HCT116 (cell line): ENCODE measurements around the gene CCDC90B. TPM values are rescaled to one million over a fixed set of nuclear protein-coding genes. Genes with fewer than 3 reads are reported as not detected.

Source experiments
- ATAC-seq: fragments of 200-7000 bp; cut with Tn5 transposase; 2 replicates; pipeline ENCODE4 v1.9.1; 2020; ENCODE audit warnings: mild to moderate bottlenecking, moderate library complexity
- BruUV-seq: library from RNA; stranded (reverse); fragments of 400-500 nt; replicated peaks from 2 replicates; lab custom pipeline; 2021; lab: Mats Ljungman, UMichigan
- CTCF ChIA-PET: fragments of 300-600 bp; sonication (Branson Sonifier 250); formaldehyde crosslinking; loops from one replicate; lab custom pipeline; 2021; ENCODE audit warnings: antibody characterized with exemption; lab: Charles Lee
- POLR2A ChIA-PET: fragments of 300-600, 350-600 bp; sonication (Branson Sonifier 250); formaldehyde crosslinking; loops from one replicate; lab custom pipeline; 2021; ENCODE audit warnings: antibody characterized with exemption; lab: Charles Lee
- RAD21 ChIA-PET, 2 experiments: fragments of 300-600 bp; sonication (Branson Sonifier 250); formaldehyde crosslinking; loops; one replicate each; lab custom pipeline; 2023; ENCODE audit warnings: low total read pairs in 2 of 2; ENCODE audit not compliant: uncharacterized antibody in 2 of 2, unreplicated experiment in 2 of 2, low non-redundant PET in 1 of 2; lab: Charles Lee
- DNase-seq: peaks from one replicate; pipeline ENCODE4 v3.0.0-alpha.2; 2010; ENCODE audit warnings: low read depth, low spot score
- H2AFZ ChIP-seq: fragments of 200-600 bp; shearing (Covaris generic), sonication (generic); 2 replicates; pipeline ENCODE4 v1.6.1; 2017; ENCODE audit warnings: low read depth, mixed run types, mixed read lengths, antibody characterized with exemption, low read length; ENCODE audit not compliant: poor library complexity, severe bottlenecking
- H3K27ac ChIP-seq: 2 replicates; pipeline ENCODE4 v1.5.1; 2012; ENCODE audit warnings: low read depth, low read length
- H3K27me3 ChIP-seq: fragments of 200-600 bp; sonication (generic); 2 replicates; pipeline ENCODE4 v1.6.1; 2016; ENCODE audit warnings: mixed run types, low read length, mixed read lengths; ENCODE audit not compliant: insufficient read depth
- H3K36me3 ChIP-seq, 2 experiments: fragments of 200-500 bp in 1 of 2; fragments of 200-600 bp in 1 of 2; sonication (Bioruptor generic) in 1 of 2; sonication (generic) in 1 of 2; 2 replicates each; pipeline versions ENCODE4 v1.5.1 to v1.6.1; 2014 to 2016; ENCODE audit warnings: low read length in 2 of 2, inconsistent platforms in 1 of 2, mixed read lengths in 1 of 2, mixed run types in 1 of 2; ENCODE audit not compliant: insufficient read depth in 2 of 2, control insufficient read depth in 1 of 2
- H3K4me1 ChIP-seq, 2 experiments: fragments of 200-600 bp in 1 of 2; sonication (generic) in 1 of 2; 2 replicates each; pipeline versions ENCODE4 v1.5.1 to v1.6.1; 2012 to 2017; ENCODE audit warnings: low read length in 2 of 2, inconsistent platforms in 1 of 2, mild to moderate bottlenecking in 1 of 2, mixed read lengths in 1 of 2, mixed run types in 1 of 2, moderate library complexity in 1 of 2; ENCODE audit not compliant: insufficient read depth in 2 of 2, control insufficient read depth in 1 of 2
- H3K4me2 ChIP-seq: fragments of 200-600 bp; sonication (generic); 2 replicates; pipeline ENCODE4 v1.6.1; 2017; ENCODE audit warnings: mixed run types, low read length, mixed read lengths
- H3K4me3 ChIP-seq, 2 experiments: fragments of 200-600 bp in 1 of 2; sonication (generic) in 1 of 2; replicated peaks in 1 of 2; 2 replicates each; pipeline ENCODE4 v1.5.1; 2011 to 2016; ENCODE audit warnings: low read length in 2 of 2, control low read depth in 1 of 2, low read depth in 1 of 2, mild to moderate bottlenecking in 1 of 2, mixed read lengths in 1 of 2, mixed run types in 1 of 2
- H3K79me2 ChIP-seq: fragments of 200-600 bp; sonication (generic); 2 replicates; pipeline ENCODE4 v1.6.1; 2017; ENCODE audit warnings: mild to moderate bottlenecking, mixed run types, low read length, moderate library complexity, mixed read lengths; ENCODE audit not compliant: insufficient read depth
- H3K9ac ChIP-seq: fragments of 200-600 bp; sonication (generic); 2 replicates; pipeline ENCODE4 v1.6.1; 2016; ENCODE audit warnings: low read length, mixed read lengths
- H3K9me2 ChIP-seq: fragments of 200-600 bp; sonication (generic), shearing (Covaris generic); 2 replicates; pipeline ENCODE4 v1.6.1; 2017; ENCODE audit warnings: mixed run types, mild to moderate bottlenecking, moderate library complexity; ENCODE audit not compliant: insufficient read depth
- H3K9me3 ChIP-seq, 2 experiments: fragments of 200-500 bp in 1 of 2; fragments of 200-600 bp in 1 of 2; sonication (Bioruptor generic) in 1 of 2; sonication (generic) in 1 of 2; 2 replicates each; pipeline ENCODE4 v1.6.1; 2014 to 2017; ENCODE audit warnings: low read length in 2 of 2, mixed read lengths in 2 of 2, inconsistent platforms in 1 of 2, low read depth in 1 of 2, mild to moderate bottlenecking in 1 of 2, mixed run types in 1 of 2, moderate library complexity in 1 of 2; ENCODE audit not compliant: control insufficient read depth in 1 of 2, insufficient read depth in 1 of 2
- H4K20me1 ChIP-seq: fragments of 200-600 bp; sonication (generic), shearing (Covaris generic); 2 replicates; pipeline ENCODE4 v1.6.1; 2017; ENCODE audit warnings: mixed run types, mild to moderate bottlenecking, moderate library complexity; ENCODE audit not compliant: insufficient read depth
- ATF3 ChIP-seq: IDR thresholded peaks from 2 replicates; pipeline ENCODE4 v1.6.1; 2012
- CBX3 ChIP-seq: IDR thresholded peaks from 2 replicates; pipeline ENCODE4 v1.6.1; 2012; ENCODE audit warnings: low read depth
- CEBPB ChIP-seq: IDR thresholded peaks from 2 replicates; pipeline ENCODE4 v1.6.1; 2012; ENCODE audit warnings: low read depth
- EZH2 ChIP-seq: fragments of 200-600 bp; sonication (generic); IDR thresholded peaks from 2 replicates; pipeline ENCODE4 v1.6.1; 2017; ENCODE audit warnings: antibody characterized with exemption, mixed run types
- EZH2phosphoT487 ChIP-seq: fragments of 200-600 bp; IDR thresholded peaks from 2 replicates; pipeline ENCODE4 v1.6.1; 2018; ENCODE audit warnings: antibody characterized with exemption, borderline replicate concordance
- FOSL1 ChIP-seq: IDR thresholded peaks from 2 replicates; pipeline ENCODE4 v1.6.1; 2012; ENCODE audit warnings: low read depth
- SIN3A ChIP-seq: IDR thresholded peaks from 2 replicates; pipeline ENCODE4 v1.6.1; 2012; ENCODE audit warnings: low read depth
- YY1 ChIP-seq: IDR thresholded peaks from 2 replicates; pipeline ENCODE4 v1.6.1; 2011; ENCODE audit warnings: low read length, low read depth, moderate library complexity, mild to moderate bottlenecking; ENCODE audit not compliant: insufficient replicate concordance; ENCODE audit errors: extremely low read depth
- intact Hi-C: fragments of 100-400 bp; cut with micrococcal nuclease; formaldehyde crosslinking; loops from 2 replicates; pipeline ENCODE4 v1.10.0; 2022
- total RNA-seq: library from RNA; stranded (reverse); gene quantifications from one replicate; pipeline ENCODE4 v1.2.1, GENCODE V29; 2021; ENCODE audit not compliant: unreplicated experiment
- TF ChIP-seq, protein P1 (sequence below): IDR thresholded peaks from 2 replicates; pipeline ENCODE4 v1.6.1; 2012; ENCODE audit warnings: low read depth

Gene CCDC90B
- total RNA-seq, 1 experiment from 2014 or later, result 30.3 TPM

DNA sequence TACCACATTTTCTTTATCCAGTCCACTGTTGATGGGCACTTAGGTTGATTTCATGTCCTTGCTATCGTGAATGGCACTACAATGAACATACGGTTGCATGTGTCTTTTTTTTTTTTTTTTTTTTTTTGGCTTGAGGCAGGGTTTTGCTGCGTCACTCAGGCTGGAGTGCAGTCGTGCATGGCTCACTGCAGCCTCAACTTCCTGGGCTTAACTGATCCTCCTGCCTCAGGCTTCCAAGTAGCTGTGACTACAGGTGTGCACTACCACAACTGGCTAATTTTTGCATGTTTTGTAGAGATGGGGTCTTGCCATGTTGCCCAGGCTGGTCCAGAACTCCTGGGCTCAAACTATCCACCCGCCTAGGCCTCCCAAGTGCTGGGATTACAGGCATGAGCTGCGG, 1.5 kb upstream of the CCDC90B start:
- no peak overlapping the region for H3K4me2 ChIP-seq
- ChIA-PET CTCF (no interaction called here), POLR2A (no interaction called here), RAD21 (no interaction called here)
- no peak overlapping the region for H2AFZ ChIP-seq
- H3K4me3 ChIP-seq, result no peak overlapping the region
- BruUV-seq, result no TSS peak
- H3K9me2 ChIP-seq, result no peaks in the 10 kb centered on the region
- DNase-seq (no peak), ATAC-seq (no peak)
- H3K27ac ChIP-seq, result no peak overlapping the region
- no peak for TF ChIP-seq YY1
- TF ChIP-seq EZH2phosphoT487, result no peak
- TF ChIP-seq SIN3A, result no peak
- no peak for TF ChIP-seq ATF3
- no peak for TF ChIP-seq FOSL1
- TF ChIP-seq, protein P1, sequence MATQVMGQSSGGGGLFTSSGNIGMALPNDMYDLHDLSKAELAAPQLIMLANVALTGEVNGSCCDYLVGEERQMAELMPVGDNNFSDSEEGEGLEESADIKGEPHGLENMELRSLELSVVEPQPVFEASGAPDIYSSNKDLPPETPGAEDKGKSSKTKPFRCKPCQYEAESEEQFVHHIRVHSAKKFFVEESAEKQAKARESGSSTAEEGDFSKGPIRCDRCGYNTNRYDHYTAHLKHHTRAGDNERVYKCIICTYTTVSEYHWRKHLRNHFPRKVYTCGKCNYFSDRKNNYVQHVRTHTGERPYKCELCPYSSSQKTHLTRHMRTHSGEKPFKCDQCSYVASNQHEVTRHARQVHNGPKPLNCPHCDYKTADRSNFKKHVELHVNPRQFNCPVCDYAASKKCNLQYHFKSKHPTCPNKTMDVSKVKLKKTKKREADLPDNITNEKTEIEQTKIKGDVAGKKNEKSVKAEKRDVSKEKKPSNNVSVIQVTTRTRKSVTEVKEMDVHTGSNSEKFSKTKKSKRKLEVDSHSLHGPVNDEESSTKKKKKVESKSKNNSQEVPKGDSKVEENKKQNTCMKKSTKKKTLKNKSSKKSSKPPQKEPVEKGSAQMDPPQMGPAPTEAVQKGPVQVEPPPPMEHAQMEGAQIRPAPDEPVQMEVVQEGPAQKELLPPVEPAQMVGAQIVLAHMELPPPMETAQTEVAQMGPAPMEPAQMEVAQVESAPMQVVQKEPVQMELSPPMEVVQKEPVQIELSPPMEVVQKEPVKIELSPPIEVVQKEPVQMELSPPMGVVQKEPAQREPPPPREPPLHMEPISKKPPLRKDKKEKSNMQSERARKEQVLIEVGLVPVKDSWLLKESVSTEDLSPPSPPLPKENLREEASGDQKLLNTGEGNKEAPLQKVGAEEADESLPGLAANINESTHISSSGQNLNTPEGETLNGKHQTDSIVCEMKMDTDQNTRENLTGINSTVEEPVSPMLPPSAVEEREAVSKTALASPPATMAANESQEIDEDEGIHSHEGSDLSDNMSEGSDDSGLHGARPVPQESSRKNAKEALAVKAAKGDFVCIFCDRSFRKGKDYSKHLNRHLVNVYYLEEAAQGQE, result no peak
- no peak for TF ChIP-seq CEBPB
- TF ChIP-seq CBX3, result no peak
- TF ChIP-seq EZH2, result no peak
- no peaks in the 10 kb centered on the region for H4K20me1 ChIP-seq
- no peaks in the 10 kb centered on the region for H3K9me3 ChIP-seq
- H3K4me1 ChIP-seq, result peaks cover 0 to 16% of the 10 kb centered on the region in 2 experiments; a peak in 2 of 4 replicates
- no peaks in the 10 kb centered on the region for H3K36me3 ChIP-seq
- intact Hi-C loops, result loop anchor here (2.0 kb wide), 1 partner anchor 381 kb away; no protein-coding TSS in a partner anchor
- peaks cover 19% of the 10 kb centered on the region for H3K79me2 ChIP-seq
- H3K27me3 ChIP-seq, result no peaks in the 10 kb centered on the region
- H3K9ac ChIP-seq, result no peak overlapping the region
